Keratinocyte (primary cell): ENCODE results near the gene AHCY. TPM values are rescaled to one million over a fixed set of nuclear protein-coding genes. Genes with fewer than 3 reads are reported as not detected.

Experiments
- DNase-seq: peaks from one replicate; pipeline ENCODE4 v3.0.0-alpha.2; 2011; ENCODE audit warnings: low read depth, missing footprints, low spot score
- FAIRE-seq: peaks from 2 replicates; lab custom pipeline; 2011; peaks lifted over from hg19 to GRCh38; lab: Jason Lieb, UNC
- H2AFZ ChIP-seq: 2 replicates; pipeline ENCODE4 v1.6.0; 2012; ENCODE audit warnings: low read length, control low read depth, inconsistent platforms; ENCODE audit not compliant: control insufficient read depth
- H3K27ac ChIP-seq: 2 replicates; pipeline ENCODE4 v1.5.1; 2011; ENCODE audit warnings: low read length; ENCODE audit not compliant: control insufficient read depth, insufficient read depth
- H3K27me3 ChIP-seq: 3 replicates; pipeline ENCODE4 v1.6.0; 2011; ENCODE audit warnings: low read length; ENCODE audit not compliant: control insufficient read depth, insufficient read depth; ENCODE audit errors: extremely low read depth
- H3K36me3 ChIP-seq, 2 experiments: 2 replicates in 1 of 2; 3 replicates in 1 of 2; pipeline ENCODE4 v1.5.1; 2011; ENCODE audit warnings: low read length in 2 of 2, mild to moderate bottlenecking in 1 of 2; ENCODE audit not compliant: control insufficient read depth in 2 of 2, insufficient read depth in 2 of 2; ENCODE audit errors: extremely low read depth in 1 of 2
- H3K4me1 ChIP-seq: 3 replicates; pipeline ENCODE4 v1.5.1; 2011; ENCODE audit warnings: low read length; ENCODE audit not compliant: control insufficient read depth, insufficient read depth; ENCODE audit errors: extremely low read depth
- H3K4me2 ChIP-seq: 3 replicates; pipeline ENCODE4 v1.6.0; 2011; ENCODE audit warnings: low read depth, low read length; ENCODE audit not compliant: control insufficient read depth, insufficient read depth; ENCODE audit errors: extremely low read depth
- H3K4me3 ChIP-seq, 3 experiments: fragments of 200-600 bp in 1 of 3; sonication (generic) in 1 of 3; 2 replicates in 2 of 3; 3 replicates in 1 of 3; pipeline ENCODE4 v1.5.1; 2011 to 2016; ENCODE audit warnings: low read length in 3 of 3, mild to moderate bottlenecking in 3 of 3, control low read depth in 2 of 3, inconsistent platforms in 1 of 3, low read depth in 1 of 3, mixed read lengths in 1 of 3, mixed run types in 1 of 3, moderate library complexity in 1 of 3; ENCODE audit not compliant: control insufficient read depth in 2 of 3, insufficient read depth in 2 of 3; ENCODE audit errors: extremely low read depth in 1 of 3
- H3K79me2 ChIP-seq: 2 replicates; pipeline ENCODE4 v1.6.0; 2012; ENCODE audit warnings: low read length; ENCODE audit not compliant: control insufficient read depth, insufficient read depth
- H3K9ac ChIP-seq: 3 replicates; pipeline ENCODE4 v1.6.0; 2011; ENCODE audit warnings: low read length; ENCODE audit not compliant: control insufficient read depth, insufficient read depth; ENCODE audit errors: extremely low read depth
- H3K9me1 ChIP-seq: 3 replicates; pipeline ENCODE4 v1.6.0; 2011; ENCODE audit warnings: low read length; ENCODE audit not compliant: control insufficient read depth, insufficient read depth; ENCODE audit errors: extremely low read depth
- H3K9me3 ChIP-seq: 2 replicates; pipeline ENCODE4 v1.5.1; 2012; ENCODE audit warnings: low read depth, low read length; ENCODE audit not compliant: control insufficient read depth
- H4K20me1 ChIP-seq: 3 replicates; pipeline ENCODE4 v1.6.0; 2011; ENCODE audit warnings: low read length; ENCODE audit not compliant: control insufficient read depth, insufficient read depth; ENCODE audit errors: extremely low read depth
- EZH2 ChIP-seq: IDR thresholded peaks from one replicate; pipeline ENCODE4 v1.6.1; 2012; ENCODE audit warnings: inconsistent platforms, mild to moderate bottlenecking, low read length, moderate library complexity
- dilution Hi-C: fragments of 300-500 bp; cut with MboI; formaldehyde crosslinking; loops from one replicate; pipeline ENCODE4 v1.7.0; 2020; ENCODE audit warnings: low sequenced_read_pairs; ENCODE audit not compliant: extremely low pct_ligation_motif_present
- polyA plus RNA-seq, 5 experiments: library from polyadenylated mRNA; depleted of rRNA in 3 of 5; stranded (reverse) in 3 of 5; stranded (forward) in 1 of 5; unstranded in 1 of 5; fragments of >200 nt; gene quantifications; 1 replicate in 1 of 5; 2 replicates in 3 of 5; 3 replicates in 1 of 5; pipeline versions ENCODE4 v1.2.1 to v1.2.3, GENCODE V29; 2011 to 2012; ENCODE audit warnings: missing spikeins in 2 of 5, low read depth in 1 of 5, low replicate concordance in 1 of 5
- TF ChIP-seq, protein P1 (sequence below), 3 experiments: IDR thresholded peaks in 1 of 3; conservative IDR thresholded peaks in 1 of 3; optimal IDR thresholded peaks in 1 of 3; 2 replicates in 2 of 3; 3 replicates in 1 of 3; pipeline versions ENCODE3 to v1.5.1; 2011; ENCODE audit warnings: low read length in 3 of 3, mild to moderate bottlenecking in 3 of 3, moderate library complexity in 2 of 3, control low read depth in 1 of 3, inconsistent platforms in 1 of 3; ENCODE audit not compliant: insufficient read depth in 2 of 3; ENCODE audit errors: extremely low read depth in 1 of 3

Gene AHCY
- polyA plus RNA-seq, 1 donor (not counting 4 experiments of a cell fraction or from before 2014, with no cell fraction given), result 320 TPM

DNA sequence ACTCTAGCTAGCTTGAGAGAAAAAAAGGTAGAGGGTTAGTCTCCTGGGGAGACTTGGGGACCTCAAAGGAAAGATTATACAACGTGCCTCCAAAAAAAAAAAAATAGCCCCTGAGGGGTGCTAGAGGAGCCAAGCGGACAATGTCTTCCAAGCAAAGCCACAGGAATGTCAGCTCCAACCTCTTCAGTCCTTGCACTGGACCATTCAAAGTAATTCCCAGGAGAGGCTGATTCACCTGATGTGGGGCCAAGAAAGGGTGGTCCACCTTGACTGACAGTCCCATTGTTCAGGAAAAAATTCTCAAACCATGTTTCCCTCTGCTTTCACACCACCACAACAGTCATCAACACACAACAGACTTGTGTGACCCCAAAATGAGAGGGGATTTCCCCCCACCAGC, 31.2 kb downstream of the AHCY start:
- TF ChIP-seq, protein P1, sequence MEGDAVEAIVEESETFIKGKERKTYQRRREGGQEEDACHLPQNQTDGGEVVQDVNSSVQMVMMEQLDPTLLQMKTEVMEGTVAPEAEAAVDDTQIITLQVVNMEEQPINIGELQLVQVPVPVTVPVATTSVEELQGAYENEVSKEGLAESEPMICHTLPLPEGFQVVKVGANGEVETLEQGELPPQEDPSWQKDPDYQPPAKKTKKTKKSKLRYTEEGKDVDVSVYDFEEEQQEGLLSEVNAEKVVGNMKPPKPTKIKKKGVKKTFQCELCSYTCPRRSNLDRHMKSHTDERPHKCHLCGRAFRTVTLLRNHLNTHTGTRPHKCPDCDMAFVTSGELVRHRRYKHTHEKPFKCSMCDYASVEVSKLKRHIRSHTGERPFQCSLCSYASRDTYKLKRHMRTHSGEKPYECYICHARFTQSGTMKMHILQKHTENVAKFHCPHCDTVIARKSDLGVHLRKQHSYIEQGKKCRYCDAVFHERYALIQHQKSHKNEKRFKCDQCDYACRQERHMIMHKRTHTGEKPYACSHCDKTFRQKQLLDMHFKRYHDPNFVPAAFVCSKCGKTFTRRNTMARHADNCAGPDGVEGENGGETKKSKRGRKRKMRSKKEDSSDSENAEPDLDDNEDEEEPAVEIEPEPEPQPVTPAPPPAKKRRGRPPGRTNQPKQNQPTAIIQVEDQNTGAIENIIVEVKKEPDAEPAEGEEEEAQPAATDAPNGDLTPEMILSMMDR (optimal IDR thresholded peaks at IDR 0.05 in 1 of 3, IDR thresholded peaks at IDR 0.05 in 1 of 3, conservative IDR thresholded peaks at IDR 0.05 in 1 of 3; ENCODE audit: extremely low read depth in 1 of 3, insufficient read depth in 2 of 3, low read length in 3 of 3), result no peak
- no peak for TF ChIP-seq EZH2
- no peak overlapping the region for H3K9ac ChIP-seq
- H2AFZ ChIP-seq, result no peak overlapping the region
- DNase-seq (no peak), FAIRE-seq (peak; percentile 5)
- H3K4me3 ChIP-seq, result no peak overlapping the region
- dilution Hi-C loops, result no loop called here
- no peaks in the 10 kb centered on the region for H3K9me3 ChIP-seq
- H3K36me3 ChIP-seq, result peaks cover 15 to 21% of the 10 kb centered on the region in 2 experiments
- H3K4me1 ChIP-seq, result no peaks in the 10 kb centered on the region
- no peaks in the 10 kb centered on the region for H3K9me1 ChIP-seq
- no peak overlapping the region for H3K27ac ChIP-seq
- peaks cover 5% of the 10 kb centered on the region for H4K20me1 ChIP-seq
- H3K4me2 ChIP-seq, result no peak overlapping the region
- H3K27me3 ChIP-seq, result no peaks in the 10 kb centered on the region
- H3K79me2 ChIP-seq, result no peaks in the 10 kb centered on the region

DNA sequence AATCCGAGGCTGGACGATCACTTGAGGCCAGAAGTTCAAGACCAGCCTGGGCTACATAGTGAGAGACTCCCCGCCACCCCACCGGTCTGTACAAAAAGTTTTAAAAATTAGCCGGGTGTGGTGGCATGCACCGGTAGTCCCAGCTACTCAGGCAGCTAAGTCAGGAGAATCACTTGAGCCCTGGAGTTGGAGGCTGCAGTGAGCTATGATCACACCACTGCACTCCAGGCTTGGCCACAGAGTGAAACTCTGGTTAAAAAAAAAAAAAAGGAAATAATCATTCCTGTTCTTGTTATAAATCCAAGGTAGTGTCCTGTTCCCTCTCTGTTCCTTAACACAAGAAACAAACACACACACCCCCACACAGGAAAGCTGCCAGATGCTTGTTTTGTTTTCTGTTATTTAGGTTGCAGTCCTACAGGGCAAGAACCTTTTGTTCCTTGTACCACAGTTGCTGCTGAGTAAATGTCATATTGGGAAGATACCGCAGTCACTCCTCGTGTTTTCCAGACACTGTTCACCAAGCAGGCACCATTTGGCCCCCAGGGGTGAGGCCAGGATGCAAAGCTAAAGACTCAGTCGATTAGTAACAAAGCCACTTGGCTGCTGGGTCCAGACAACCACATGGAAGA, 33.0 kb downstream of the AHCY start:
- peaks cover 3 to 10% of the 10 kb centered on the region in 2 experiments for H3K36me3 ChIP-seq
- no peak overlapping the region for H3K27ac ChIP-seq
- H3K9me1 ChIP-seq, result no peaks in the 10 kb centered on the region
- no peak overlapping the region for H3K4me2 ChIP-seq
- TF ChIP-seq EZH2, result no peak
- TF ChIP-seq, protein P1 (optimal IDR thresholded peaks at IDR 0.05 in 1 of 3, IDR thresholded peaks at IDR 0.05 in 1 of 3, conservative IDR thresholded peaks at IDR 0.05 in 1 of 3; ENCODE audit: extremely low read depth in 1 of 3, insufficient read depth in 2 of 3, low read length in 3 of 3), result no peak
- H3K79me2 ChIP-seq, result no peaks in the 10 kb centered on the region
- DNase-seq (no peak), FAIRE-seq (no peak)
- no peaks in the 10 kb centered on the region for H3K9me3 ChIP-seq
- peaks cover 3% of the 10 kb centered on the region for H4K20me1 ChIP-seq
- H3K9ac ChIP-seq, result no peak overlapping the region
- no peak overlapping the region for H3K4me3 ChIP-seq
- dilution Hi-C loops, result no loop called here
- no peaks in the 10 kb centered on the region for H3K27me3 ChIP-seq
- H3K4me1 ChIP-seq, result no peaks in the 10 kb centered on the region
- no peak overlapping the region for H2AFZ ChIP-seq
